B cell (primary cell): ENCODE results near the gene PSMC6.
"Not testable (repeated sequence)": the region's sequence is repeated elsewhere in the genome, so short reads cannot be mapped to it uniquely, and the experiment has no call there.

ENCODE experiments used
- CTCF ChIP-seq: fragments of 200-600 bp; IDR thresholded peaks from one replicate; pipeline ENCODE4 v1.8.0; 2022; ENCODE audit warnings: antibody characterized with exemption, mild to moderate bottlenecking
- EZH2 ChIP-seq: IDR thresholded peaks from 2 replicates; pipeline ENCODE4 v1.6.1; 2012; ENCODE audit warnings: borderline replicate concordance, low read depth, mild to moderate bottlenecking, moderate library complexity, low read length; ENCODE audit not compliant: insufficient read depth, poor library complexity, severe bottlenecking

GRCh38 chr14:52762923-52763322 is 55.9 kb downstream of the PSMC6 start:
- TF ChIP-seq CTCF, EZH2: not testable (repeated sequence)
